Measurements from ENCODE around the gene NEDD8.

The NEDD8 gene

DNA sequence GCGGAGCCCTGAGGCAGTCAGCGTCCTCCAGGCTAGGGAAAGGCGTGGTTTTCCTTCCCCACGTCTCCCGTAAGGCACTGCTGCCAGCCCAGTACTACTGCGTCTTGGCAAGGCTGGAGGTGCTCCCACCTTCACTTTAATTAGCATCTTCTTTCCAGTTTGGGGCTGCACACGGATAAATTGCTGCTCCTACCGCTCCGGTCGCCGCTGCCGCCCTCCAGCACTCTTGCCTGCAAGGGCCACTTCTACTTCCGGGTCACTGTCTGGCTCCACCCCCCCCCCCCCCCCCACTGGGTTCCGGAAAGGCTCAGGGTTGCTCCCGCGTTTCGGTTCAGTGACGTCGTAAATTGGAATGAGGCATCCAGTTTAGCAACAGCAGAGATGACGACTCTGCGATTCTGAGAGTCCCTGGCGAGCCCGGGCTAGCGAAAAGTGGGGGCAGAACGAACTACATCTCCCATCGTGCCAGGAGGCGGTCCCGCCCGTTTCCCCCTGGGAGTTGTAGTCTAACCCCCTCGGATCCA, at the start of gene NEDD8:
Gene NEDD8 (minus strand): TSS at position 247 of the 524 bp plus-strand sequence. CDS start 100 bp downstream, at position 147.
- Histone ChIP-seq H3K4me3 (ENCODE audit: low read length) (peak within 1 kb of the TSS; percentile 89), H3K9me3 (ENCODE audit: control insufficient read depth, insufficient read depth, low read length) (no peaks in the 10 kb centered on the region), H3K4me1 (ENCODE audit: control insufficient read depth, insufficient read depth, low read length) (no peaks in the 10 kb centered on the region), H3K27me3 (ENCODE audit: control insufficient read depth, insufficient read depth, low read length) (no peaks in the 10 kb centered on the region), H3K27ac (ENCODE audit: low read length) (no peak within 1 kb of the TSS), H3K36me3 (ENCODE audit: control insufficient read depth, insufficient read depth, low read length) (peaks cover 7% of the 10 kb centered on the region; the same call in 1 of the 2 replicates)
- peak; percentile 52 for DNase-seq (ENCODE audit: low read depth, low spot score)
- no CpG with 5 or more reads among the region's 30 CpGs for WGBS (ENCODE audit: insufficient coverage, insufficient read length)

DNA sequence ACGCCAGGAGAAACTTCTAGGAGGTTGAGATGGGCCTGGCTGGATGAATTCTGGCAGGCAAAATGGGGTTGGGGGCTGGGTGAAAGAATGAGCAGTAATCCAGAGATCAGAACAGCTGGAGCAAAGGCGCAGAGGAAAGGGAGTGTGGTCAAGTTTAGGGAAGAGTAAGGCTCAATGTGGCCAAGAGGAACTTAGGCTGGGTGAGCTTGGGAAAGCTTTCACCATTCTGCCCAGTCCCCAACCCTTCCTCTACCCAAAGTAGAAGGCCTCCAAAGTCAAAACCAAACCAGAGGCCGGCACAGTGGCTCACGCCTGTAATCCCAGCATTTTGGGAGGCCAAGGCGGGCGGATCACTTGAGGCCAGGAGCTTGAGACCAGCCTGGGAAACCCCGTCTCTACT, 49.5 kb upstream of the NEDD8 start:
- Histone ChIP-seq H3K27ac (ENCODE audit: low read length) (no peak overlapping the region), H3K4me1 (ENCODE audit: control insufficient read depth, insufficient read depth, low read length) (no peaks in the 10 kb centered on the region), H3K27me3 (ENCODE audit: control insufficient read depth, insufficient read depth, low read length) (no peaks in the 10 kb centered on the region), H3K9me3 (ENCODE audit: control insufficient read depth, insufficient read depth, low read length) (no peaks in the 10 kb centered on the region), H3K36me3 (ENCODE audit: control insufficient read depth, insufficient read depth, low read length) (no peaks in the 10 kb centered on the region; the same call in 1 of the 2 replicates), H3K4me3 (ENCODE audit: low read length) (no peak overlapping the region)
- no CpG with 5 or more reads among the region's 7 CpGs for WGBS (ENCODE audit: insufficient coverage, insufficient read length)
- no peak for DNase-seq (ENCODE audit: low read depth, low spot score)

GRCh38 chr14:24280797-24281460, 48.8 kb upstream of the NEDD8 start:
- H3K4me1 ChIP-seq (ENCODE audit: control insufficient read depth, insufficient read depth, low read length): no peaks in the 10 kb centered on the region
- no CpG with 5 or more reads among the region's 6 CpGs for WGBS (ENCODE audit: insufficient coverage, insufficient read length)
- no peak for DNase-seq (ENCODE audit: low read depth, low spot score)
- H3K36me3 ChIP-seq (ENCODE audit: control insufficient read depth, insufficient read depth, low read length): no peaks in the 10 kb centered on the region; the same call in 1 of the 2 replicates
- H3K9me3 ChIP-seq (ENCODE audit: control insufficient read depth, insufficient read depth, low read length): no peaks in the 10 kb centered on the region
- no peak overlapping the region for H3K27ac ChIP-seq (ENCODE audit: low read length)
- no peak overlapping the region for H3K4me3 ChIP-seq (ENCODE audit: low read length)
- no peaks in the 10 kb centered on the region for H3K27me3 ChIP-seq (ENCODE audit: control insufficient read depth, insufficient read depth, low read length)

DNA sequence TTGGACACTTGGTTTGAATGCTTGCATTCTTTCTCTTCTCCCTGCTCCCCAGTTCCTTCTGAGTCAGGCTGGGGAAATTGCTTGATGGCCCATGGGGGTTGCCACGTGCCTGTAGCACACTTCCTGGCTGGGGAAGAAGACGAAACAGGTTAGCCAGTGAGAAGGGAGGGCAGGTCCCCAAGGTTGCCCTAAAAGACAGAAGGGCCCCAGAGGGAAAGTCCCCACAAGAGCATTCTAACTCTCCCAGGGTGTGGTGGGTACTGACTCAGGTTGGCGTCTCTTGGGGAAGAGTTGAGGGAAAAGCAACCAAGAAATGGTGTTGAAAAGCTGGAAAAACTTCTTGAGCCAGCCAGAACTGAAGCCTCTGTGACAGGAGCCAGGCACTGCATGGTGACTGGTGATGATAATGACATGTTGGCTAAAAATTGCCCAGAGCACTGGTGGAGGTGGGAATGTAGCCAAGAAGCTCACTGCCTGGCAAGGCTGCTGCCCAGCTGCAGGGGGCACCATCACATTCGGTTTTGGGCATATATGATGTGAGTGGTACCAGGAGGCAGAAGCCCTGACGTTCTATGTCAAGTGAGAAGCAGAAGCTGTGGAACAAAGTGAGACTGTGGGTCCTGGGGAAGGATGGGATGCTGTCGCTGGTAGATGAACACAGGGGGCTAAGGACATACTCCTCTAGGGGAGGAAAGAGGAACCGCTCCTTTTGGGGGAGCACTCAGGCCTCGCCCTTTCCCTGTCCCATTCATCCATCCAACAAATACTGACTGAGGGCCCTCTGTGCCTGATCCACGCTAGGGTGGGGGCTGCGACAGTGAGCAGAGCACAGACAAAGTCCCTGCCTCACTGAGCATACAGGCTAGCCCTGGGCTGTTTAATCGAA, 47.4 kb upstream of the NEDD8 start:
- Histone ChIP-seq H3K27ac (ENCODE audit: low read length) (no peak overlapping the region), H3K36me3 (ENCODE audit: control insufficient read depth, insufficient read depth, low read length) (no peaks in the 10 kb centered on the region; the same call in 1 of the 2 replicates), H3K4me1 (ENCODE audit: control insufficient read depth, insufficient read depth, low read length) (no peaks in the 10 kb centered on the region), H3K27me3 (ENCODE audit: control insufficient read depth, insufficient read depth, low read length) (no peaks in the 10 kb centered on the region), H3K4me3 (ENCODE audit: low read length) (no peak overlapping the region), H3K9me3 (ENCODE audit: control insufficient read depth, insufficient read depth, low read length) (no peaks in the 10 kb centered on the region)
- no peak for DNase-seq (ENCODE audit: low read depth, low spot score)
- WGBS (ENCODE audit: insufficient coverage, insufficient read length): no CpG with 5 or more reads among the region's 11 CpGs

DNA sequence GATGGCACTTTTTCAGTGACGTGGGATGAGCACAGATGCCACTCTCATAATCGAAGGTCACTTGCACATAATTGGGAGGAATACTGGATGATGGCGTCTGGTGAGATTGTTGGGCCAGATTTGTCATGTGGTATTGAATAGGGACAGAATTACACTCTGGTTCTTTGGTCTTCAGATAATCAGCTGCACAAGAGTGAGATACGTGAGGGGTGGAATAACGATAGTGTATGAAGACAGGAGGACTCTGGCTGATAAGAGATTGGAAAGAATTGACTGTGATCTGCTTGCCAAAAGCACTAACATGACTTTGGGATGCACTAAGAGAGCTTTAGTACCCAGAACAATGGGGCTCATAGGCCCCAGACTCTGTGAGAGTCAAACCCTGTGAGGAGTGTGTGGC, 46.3 kb upstream of the NEDD8 start:
- no peaks in the 10 kb centered on the region for H3K4me1 ChIP-seq (ENCODE audit: control insufficient read depth, insufficient read depth, low read length)
- 100% methylated on average over 2 of the region's 5 CpGs for WGBS (ENCODE audit: insufficient coverage, insufficient read length)
- H3K27ac ChIP-seq (ENCODE audit: low read length): no peak overlapping the region
- no peaks in the 10 kb centered on the region; the same call in 1 of the 2 replicates for H3K36me3 ChIP-seq (ENCODE audit: control insufficient read depth, insufficient read depth, low read length)
- H3K27me3 ChIP-seq (ENCODE audit: control insufficient read depth, insufficient read depth, low read length): no peaks in the 10 kb centered on the region
- DNase-seq (ENCODE audit: low read depth, low spot score): no peak
- no peak overlapping the region for H3K4me3 ChIP-seq (ENCODE audit: low read length)
- H3K9me3 ChIP-seq (ENCODE audit: control insufficient read depth, insufficient read depth, low read length): no peaks in the 10 kb centered on the region

GRCh38 chr14:24277606-24278321, 45.6 kb upstream of the NEDD8 start:
- no peak for DNase-seq (ENCODE audit: low read depth, low spot score)
- H3K27ac ChIP-seq (ENCODE audit: low read length): no peak overlapping the region

GRCh38 chr14:24277071-24277470, 44.9 kb upstream of the NEDD8 start:
- no peak for DNase-seq (ENCODE audit: low read depth, low spot score)
- Histone ChIP-seq H3K4me1 (ENCODE audit: control insufficient read depth, insufficient read depth, low read length) (no peaks in the 10 kb centered on the region), H3K4me3 (ENCODE audit: low read length) (no peak overlapping the region), H3K27ac (ENCODE audit: low read length) (no peak overlapping the region), H3K27me3 (ENCODE audit: control insufficient read depth, insufficient read depth, low read length) (no peaks in the 10 kb centered on the region), H3K36me3 (ENCODE audit: control insufficient read depth, insufficient read depth, low read length) (no peaks in the 10 kb centered on the region; the same call in 1 of the 2 replicates), H3K9me3 (ENCODE audit: control insufficient read depth, insufficient read depth, low read length) (no peaks in the 10 kb centered on the region)
- WGBS (ENCODE audit: insufficient coverage, insufficient read length): no CpG with 5 or more reads among the region's 6 CpGs

More at GRCh38 chr14:24277606-24278321, 45.6 kb upstream of the NEDD8 start:
- H3K36me3 ChIP-seq (ENCODE audit: control insufficient read depth, insufficient read depth, low read length): no peaks in the 10 kb centered on the region; the same call in 1 of the 2 replicates
- H3K9me3 ChIP-seq (ENCODE audit: control insufficient read depth, insufficient read depth, low read length): no peaks in the 10 kb centered on the region
- no peaks in the 10 kb centered on the region for H3K4me1 ChIP-seq (ENCODE audit: control insufficient read depth, insufficient read depth, low read length)
- no peak overlapping the region for H3K4me3 ChIP-seq (ENCODE audit: low read length)
- no CpG with 5 or more reads among the region's 11 CpGs for WGBS (ENCODE audit: insufficient coverage, insufficient read length)
- no peaks in the 10 kb centered on the region for H3K27me3 ChIP-seq (ENCODE audit: control insufficient read depth, insufficient read depth, low read length)

DNA sequence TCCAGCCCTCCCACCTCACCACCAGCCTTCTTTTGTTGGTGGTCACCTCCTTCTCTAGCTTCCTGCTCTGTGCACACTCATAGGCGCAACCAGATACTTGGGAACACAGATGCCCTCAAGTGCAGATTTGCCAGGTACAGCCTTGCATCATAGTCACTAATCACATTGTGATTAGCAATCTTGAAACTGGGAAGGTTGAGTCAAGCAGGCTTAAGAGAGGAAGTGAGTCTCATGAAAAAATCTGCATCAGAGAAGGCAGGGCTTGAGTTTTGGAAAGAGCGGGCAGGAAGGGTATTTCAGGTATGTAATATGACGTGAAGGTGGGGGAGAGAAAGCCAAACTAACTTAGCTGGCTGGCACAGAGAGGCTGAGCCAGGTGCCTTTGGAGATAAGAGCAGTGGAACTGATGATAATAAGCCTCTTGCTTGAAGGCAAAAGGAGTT, 42.0 kb upstream of the NEDD8 start:
- Histone ChIP-seq H3K9me3 (ENCODE audit: control insufficient read depth, insufficient read depth, low read length) (no peaks in the 10 kb centered on the region), H3K4me1 (ENCODE audit: control insufficient read depth, insufficient read depth, low read length) (no peaks in the 10 kb centered on the region), H3K27ac (ENCODE audit: low read length) (no peak overlapping the region), H3K36me3 (ENCODE audit: control insufficient read depth, insufficient read depth, low read length) (no peaks in the 10 kb centered on the region; the same call in 1 of the 2 replicates), H3K4me3 (ENCODE audit: low read length) (no peak overlapping the region), H3K27me3 (ENCODE audit: control insufficient read depth, insufficient read depth, low read length) (no peaks in the 10 kb centered on the region)
- WGBS (ENCODE audit: insufficient coverage, insufficient read length): no CpG with 5 or more reads among the region's 3 CpGs
- no peak for DNase-seq (ENCODE audit: low read depth, low spot score)

DNA sequence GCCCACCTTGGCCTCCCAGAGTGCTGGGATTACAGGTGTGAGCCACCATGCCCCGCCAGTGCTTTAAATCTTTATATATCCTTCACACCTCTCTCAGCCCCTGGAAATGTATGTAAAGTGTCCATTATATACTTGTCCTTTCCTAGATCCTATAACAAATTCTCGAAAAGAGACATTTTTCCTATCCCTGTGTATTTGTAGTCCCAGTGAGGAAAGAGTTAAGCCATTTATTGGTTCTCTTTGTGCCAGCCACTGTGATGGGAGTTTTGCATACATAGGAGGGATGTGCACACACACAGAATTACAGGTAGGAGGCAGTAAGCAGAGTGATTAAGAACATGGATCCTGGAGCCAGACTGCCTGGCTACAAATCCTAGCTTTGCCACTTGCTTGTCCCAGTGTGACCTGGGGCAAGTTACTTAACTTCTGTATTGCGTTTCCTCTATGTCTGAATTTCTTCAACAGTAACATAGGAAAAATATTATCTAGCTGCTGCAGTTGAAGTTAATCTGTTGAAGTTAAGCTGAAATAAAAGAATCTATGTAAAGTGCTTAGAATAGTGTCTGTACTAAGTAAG, 41.3 kb upstream of the NEDD8 start:
- WGBS (ENCODE audit: insufficient coverage, insufficient read length): no CpG with 5 or more reads among the region's 3 CpGs
- Histone ChIP-seq H3K9me3 (ENCODE audit: control insufficient read depth, insufficient read depth, low read length) (no peaks in the 10 kb centered on the region), H3K4me3 (ENCODE audit: low read length) (no peak overlapping the region), H3K27ac (ENCODE audit: low read length) (no peak overlapping the region), H3K27me3 (ENCODE audit: control insufficient read depth, insufficient read depth, low read length) (no peaks in the 10 kb centered on the region), H3K4me1 (ENCODE audit: control insufficient read depth, insufficient read depth, low read length) (no peaks in the 10 kb centered on the region), H3K36me3 (ENCODE audit: control insufficient read depth, insufficient read depth, low read length) (no peaks in the 10 kb centered on the region; the same call in 1 of the 2 replicates)
- no peak for DNase-seq (ENCODE audit: low read depth, low spot score)
